Calu3 (cell line): ENCODE data around the gene IQCH. TPM values are rescaled to one million over a fixed set of nuclear protein-coding genes. Genes with fewer than 3 reads are reported as not detected.

ENCODE experiments used
- BruUV-seq: library from RNA; stranded (reverse); fragments of 400-500 nt; replicated peaks from 2 replicates; lab custom pipeline; 2021; lab: Mats Ljungman, UMichigan
- CTCF ChIA-PET: fragments of 300-600 bp; sonication (Branson Sonifier 250); formaldehyde crosslinking; loops from one replicate; lab custom pipeline; 2022; ENCODE audit warnings: antibody characterized with exemption; lab: Charles Lee
- DNase-seq: peaks from one replicate; pipeline ENCODE4 v3.0.0; 2022
- H3K27ac Mint-ChIP-seq: one replicate; pipeline ENCODE4 v1.8.0; 2022; ENCODE audit warnings: mixed read lengths; ENCODE audit not compliant: unreplicated experiment
- H3K27me3 Mint-ChIP-seq: one replicate; pipeline ENCODE4 v1.8.0; 2022; ENCODE audit warnings: mixed read lengths; ENCODE audit not compliant: unreplicated experiment
- H3K36me3 Mint-ChIP-seq: one replicate; pipeline ENCODE4 v1.8.0; 2022; ENCODE audit warnings: mild to moderate bottlenecking, moderate library complexity, mixed read lengths; ENCODE audit not compliant: insufficient read depth, unreplicated experiment
- H3K4me1 Mint-ChIP-seq: one replicate; pipeline ENCODE4 v1.8.0; 2022; ENCODE audit warnings: mild to moderate bottlenecking, low read depth, mixed read lengths; ENCODE audit not compliant: unreplicated experiment
- H3K4me3 Mint-ChIP-seq: one replicate; pipeline ENCODE4 v1.8.0; 2022; ENCODE audit warnings: mild to moderate bottlenecking, low read depth, moderate library complexity, mixed read lengths; ENCODE audit not compliant: unreplicated experiment
- H3K9me3 Mint-ChIP-seq: one replicate; pipeline ENCODE4 v1.8.0; 2022; ENCODE audit warnings: low read depth, mixed read lengths; ENCODE audit not compliant: unreplicated experiment
- CTCF ChIP-seq: fragments of 200-600 bp; IDR thresholded peaks from one replicate; pipeline ENCODE4 v1.8.0; 2022; ENCODE audit warnings: antibody characterized with exemption; ENCODE audit not compliant: unreplicated experiment
- intact Hi-C: fragments of 100-400 bp; cut with micrococcal nuclease; formaldehyde crosslinking; loops from one replicate; pipeline ENCODE4 v1.10.0; 2022; ENCODE audit not compliant: unreplicated experiment
- total RNA-seq: library from RNA; stranded (reverse); gene quantifications from 2 replicates; pipeline ENCODE4 v1.2.3, GENCODE V29; 2022

The IQCH gene
- total RNA-seq, 1 experiment from 2014 or later: 5.5 TPM

GRCh38 chr15:67551207-67551743 is 296.7 kb downstream of the IQCH start:
- Mint-ChIP-seq H3K4me3 (no peak overlapping the region), H3K9me3 (no peaks in the 10 kb centered on the region), H3K27ac (no peak overlapping the region), H3K36me3 (no peaks in the 10 kb centered on the region), H3K27me3 (no peaks in the 10 kb centered on the region), H3K4me1 (no peaks in the 10 kb centered on the region)
- CTCF ChIA-PET: no interaction called here
- TF ChIP-seq CTCF: no peak
- no peak for DNase-seq
- BruUV-seq: no TSS peak
- intact Hi-C loops: no loop called here

Other genes with a start within 250 kb of the IQCH start
- gene SMAD3, start 189.2 kb upstream of the IQCH start, total RNA-seq: 121 and 147 TPM in 2 replicates
- 68.1 and 73.6 TPM in 2 replicates for gene AAGAB, start 125 bp upstream of the IQCH start, total RNA-seq